Testis (tissue), 2 donors: ENCODE data around the gene APC2.

Source experiments
- POLR2A ChIP-seq: fragments of 450-650 bp; IDR thresholded peaks from one replicate; pipeline ENCODE4 v1.6.1; 2017; ENCODE audit warnings: antibody characterized with exemption, mild to moderate bottlenecking, moderate library complexity
- TF ChIP-seq, protein P1 (sequence below), 3 experiments: fragments of 450-650 bp in 2 of 3; fragments of 200-600 bp in 1 of 3; sonication (generic) in 1 of 3; IDR thresholded peaks; one replicate each; pipeline ENCODE4 v1.5.1; 2016 to 2019; ENCODE audit warnings: antibody characterized with exemption in 3 of 3, mild to moderate bottlenecking in 2 of 3, moderate library complexity in 1 of 3

DNA sequence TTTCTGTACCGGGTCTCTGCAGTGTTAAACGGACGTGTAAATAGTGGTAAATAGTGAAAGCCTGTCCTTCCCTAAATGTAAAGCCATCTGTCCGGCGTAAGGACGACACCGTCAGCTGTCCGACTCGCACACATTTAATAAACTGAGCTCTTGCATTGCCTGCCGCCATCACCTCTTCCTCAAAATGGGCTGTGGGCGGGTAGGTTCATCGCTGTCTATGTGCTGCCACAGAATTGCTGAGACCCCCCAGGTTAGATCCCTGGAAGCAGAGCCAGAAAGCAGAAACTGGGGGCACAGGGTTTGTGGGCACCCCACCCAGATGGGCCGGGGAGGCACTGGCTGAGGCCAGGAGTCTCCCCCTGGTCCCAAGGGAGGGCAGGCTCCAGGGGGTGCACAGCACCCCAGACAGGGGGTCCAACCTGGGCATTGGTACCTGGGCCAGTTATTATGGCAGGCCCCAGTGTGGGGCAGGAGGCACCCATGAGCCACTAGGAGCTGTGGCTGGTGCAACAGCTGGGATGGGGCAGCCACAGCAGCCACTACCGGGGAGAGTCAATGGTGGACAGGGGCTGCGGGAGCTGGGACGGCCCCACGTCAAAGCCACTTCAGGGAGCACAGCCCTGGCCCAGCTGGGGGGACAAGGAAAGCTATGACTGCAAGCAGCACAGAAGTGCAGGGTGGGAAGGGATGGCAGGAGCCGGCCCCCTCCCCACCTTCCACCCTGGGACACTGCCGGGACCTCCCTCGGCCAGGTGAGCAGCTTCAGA lies 23.3 kb downstream of the APC2 start:
- TF ChIP-seq, protein P1, sequence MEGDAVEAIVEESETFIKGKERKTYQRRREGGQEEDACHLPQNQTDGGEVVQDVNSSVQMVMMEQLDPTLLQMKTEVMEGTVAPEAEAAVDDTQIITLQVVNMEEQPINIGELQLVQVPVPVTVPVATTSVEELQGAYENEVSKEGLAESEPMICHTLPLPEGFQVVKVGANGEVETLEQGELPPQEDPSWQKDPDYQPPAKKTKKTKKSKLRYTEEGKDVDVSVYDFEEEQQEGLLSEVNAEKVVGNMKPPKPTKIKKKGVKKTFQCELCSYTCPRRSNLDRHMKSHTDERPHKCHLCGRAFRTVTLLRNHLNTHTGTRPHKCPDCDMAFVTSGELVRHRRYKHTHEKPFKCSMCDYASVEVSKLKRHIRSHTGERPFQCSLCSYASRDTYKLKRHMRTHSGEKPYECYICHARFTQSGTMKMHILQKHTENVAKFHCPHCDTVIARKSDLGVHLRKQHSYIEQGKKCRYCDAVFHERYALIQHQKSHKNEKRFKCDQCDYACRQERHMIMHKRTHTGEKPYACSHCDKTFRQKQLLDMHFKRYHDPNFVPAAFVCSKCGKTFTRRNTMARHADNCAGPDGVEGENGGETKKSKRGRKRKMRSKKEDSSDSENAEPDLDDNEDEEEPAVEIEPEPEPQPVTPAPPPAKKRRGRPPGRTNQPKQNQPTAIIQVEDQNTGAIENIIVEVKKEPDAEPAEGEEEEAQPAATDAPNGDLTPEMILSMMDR (IDR thresholded peaks at IDR 0.05) = no peak
- TF ChIP-seq POLR2A = no peak
